ENCODE data around the gene CCDC85A. TPM values are rescaled to one million over a fixed set of nuclear protein-coding genes. Genes with fewer than 3 reads are reported as not detected.
"Not testable (repeated sequence)": the region's sequence is repeated elsewhere in the genome, so short reads cannot be mapped to it uniquely, and the experiment has no call there.

Gene CCDC85A
- polyA plus RNA-seq, 1 experiment, result 4.2 TPM

DNA sequence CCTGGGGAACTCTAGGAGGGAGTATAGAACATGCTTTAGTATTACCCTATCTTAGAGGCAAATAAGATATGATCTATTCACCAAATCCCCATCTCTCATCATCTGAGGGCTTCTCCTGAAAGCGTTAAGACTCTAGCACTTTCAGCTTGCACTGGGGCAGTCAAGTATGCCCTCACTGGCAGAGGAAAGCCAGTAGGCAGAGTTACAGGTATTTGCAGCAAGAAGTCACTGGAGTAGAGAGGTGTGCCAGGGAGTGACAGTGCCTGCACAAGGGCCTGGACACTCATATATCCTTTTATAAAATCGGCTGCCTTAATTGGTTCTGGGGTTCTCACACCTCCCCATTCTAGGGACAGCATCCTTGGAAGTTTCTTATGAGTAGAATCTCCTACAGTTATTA, 31.9 kb upstream of the CCDC85A start:
- CTCF ChIA-PET, result no interaction called here
- Histone ChIP-seq H3K4me3 (ENCODE audit: low read depth, low read length) (no peak overlapping the region), H3K36me3 (ENCODE audit: control insufficient read depth, insufficient read depth, low read length) (no peaks in the 10 kb centered on the region), H3K27me3 (ENCODE audit: control insufficient read depth, insufficient read depth, low read length) (no peaks in the 10 kb centered on the region; the same call in none of the 2 replicates)
- no peak for DNase-seq (ENCODE audit: low read depth)
- POLR2A ChIA-PET, result no interaction called here
- TF ChIP-seq, protein P1, sequence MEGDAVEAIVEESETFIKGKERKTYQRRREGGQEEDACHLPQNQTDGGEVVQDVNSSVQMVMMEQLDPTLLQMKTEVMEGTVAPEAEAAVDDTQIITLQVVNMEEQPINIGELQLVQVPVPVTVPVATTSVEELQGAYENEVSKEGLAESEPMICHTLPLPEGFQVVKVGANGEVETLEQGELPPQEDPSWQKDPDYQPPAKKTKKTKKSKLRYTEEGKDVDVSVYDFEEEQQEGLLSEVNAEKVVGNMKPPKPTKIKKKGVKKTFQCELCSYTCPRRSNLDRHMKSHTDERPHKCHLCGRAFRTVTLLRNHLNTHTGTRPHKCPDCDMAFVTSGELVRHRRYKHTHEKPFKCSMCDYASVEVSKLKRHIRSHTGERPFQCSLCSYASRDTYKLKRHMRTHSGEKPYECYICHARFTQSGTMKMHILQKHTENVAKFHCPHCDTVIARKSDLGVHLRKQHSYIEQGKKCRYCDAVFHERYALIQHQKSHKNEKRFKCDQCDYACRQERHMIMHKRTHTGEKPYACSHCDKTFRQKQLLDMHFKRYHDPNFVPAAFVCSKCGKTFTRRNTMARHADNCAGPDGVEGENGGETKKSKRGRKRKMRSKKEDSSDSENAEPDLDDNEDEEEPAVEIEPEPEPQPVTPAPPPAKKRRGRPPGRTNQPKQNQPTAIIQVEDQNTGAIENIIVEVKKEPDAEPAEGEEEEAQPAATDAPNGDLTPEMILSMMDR (IDR thresholded peaks at IDR 0.05; ENCODE audit: insufficient read depth, low read depth, low read length), result no peak

- TF ChIP-seq, protein P1 (IDR thresholded peaks at IDR 0.05; ENCODE audit: insufficient read depth, low read depth, low read length), result no peak
- Histone ChIP-seq H3K4me3 (ENCODE audit: low read depth, low read length) (no peak overlapping the region), H3K27me3 (ENCODE audit: control insufficient read depth, insufficient read depth, low read length) (no peaks in the 10 kb centered on the region), H3K36me3 (ENCODE audit: control insufficient read depth, insufficient read depth, low read length) (no peaks in the 10 kb centered on the region)
- POLR2A ChIA-PET, result no interaction called here
- CTCF ChIA-PET, result interaction anchor here (0.7 kb wide), 1 partner anchor 484 kb away, joined by 3 read pairs; no protein-coding TSS in a partner anchor
- DNase-seq (ENCODE audit: low read depth), result no peak
Observed at GRCh38 chr2:56155188-56155587, 28.6 kb upstream of the CCDC85A start.

DNA sequence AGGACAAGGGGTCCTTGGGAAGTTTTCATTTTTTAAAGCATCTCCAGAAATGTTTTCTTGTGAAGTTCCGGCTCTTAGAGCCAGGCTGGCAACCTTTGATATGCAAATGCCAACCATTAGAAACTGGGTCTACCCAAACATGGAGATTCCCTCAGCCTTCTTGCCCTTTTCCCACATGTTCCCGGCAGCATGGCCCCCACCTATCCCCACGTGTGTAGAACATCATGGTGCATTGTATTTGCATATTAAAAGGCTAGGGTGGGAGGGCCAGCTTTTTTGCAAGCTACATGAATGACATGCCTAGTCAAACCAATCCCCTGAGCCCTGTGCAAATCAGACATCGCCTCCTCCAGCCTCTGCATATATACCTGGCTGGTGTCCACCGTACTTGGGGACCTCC, 23.9 kb upstream of the CCDC85A start:
- CTCF ChIA-PET, result not testable (repeated sequence)

DNA sequence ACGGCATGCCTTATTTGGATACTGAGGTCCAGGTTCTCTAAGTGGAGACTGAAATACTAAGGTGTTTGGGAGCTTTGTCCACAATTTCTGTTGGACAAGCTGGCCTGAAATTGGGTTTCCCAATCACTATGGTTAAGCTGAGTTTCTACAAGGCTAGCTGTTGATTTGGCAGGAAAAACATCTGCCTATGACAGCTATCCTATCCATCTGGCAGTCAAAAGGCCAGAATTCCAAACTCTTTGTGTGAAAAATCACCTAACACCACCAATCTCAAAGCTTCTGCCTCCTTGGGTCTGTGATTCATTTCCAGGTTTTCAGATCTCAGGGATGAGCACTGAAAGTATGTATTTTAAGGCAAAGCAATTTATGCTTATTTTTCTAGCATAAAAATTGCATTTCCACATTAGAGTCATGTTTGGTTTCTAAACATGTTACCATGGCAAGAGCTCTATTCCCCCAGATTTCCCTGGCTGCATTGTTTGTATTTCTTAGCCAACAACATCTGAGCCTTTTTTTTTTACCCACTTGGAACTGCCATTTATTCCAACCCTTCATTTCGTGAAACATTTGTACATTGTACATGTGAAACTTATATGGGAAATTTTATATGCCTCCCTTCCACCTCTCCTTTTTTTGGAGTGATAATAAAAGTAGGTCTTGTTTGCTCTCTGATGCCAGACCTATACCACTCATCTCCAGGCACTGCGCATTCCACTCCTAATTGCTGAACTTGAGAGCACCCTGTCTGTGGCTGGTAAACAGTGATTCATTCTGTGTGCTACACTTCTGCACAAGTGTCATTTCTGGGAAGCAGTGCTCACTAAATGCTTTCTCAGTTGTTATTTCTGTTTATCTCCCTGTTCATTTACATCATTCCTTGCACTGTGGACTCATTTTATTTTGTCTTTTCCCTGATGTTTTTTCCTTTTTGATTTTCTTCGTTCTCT, 15.9 kb upstream of the CCDC85A start:
- Histone ChIP-seq H3K4me3 (ENCODE audit: low read depth, low read length) (no peak overlapping the region), H3K27me3 (ENCODE audit: control insufficient read depth, insufficient read depth, low read length) (no peaks in the 10 kb centered on the region), H3K36me3 (ENCODE audit: control insufficient read depth, insufficient read depth, low read length) (no peaks in the 10 kb centered on the region)
- peak; percentile 15 for DNase-seq (ENCODE audit: low read depth)
- CTCF ChIA-PET, result interaction anchor here (0.8 to 1.0 kb wide), 3 partner anchors 10 to 16 kb away, joined by 3 to 4 read pairs (median 3); partner anchors contain the start of gene CCDC85A
- POLR2A ChIA-PET, result interaction anchor here (0.6 kb wide), 1 partner anchor 19 kb away, joined by 3 read pairs; no protein-coding TSS in a partner anchor
- TF ChIP-seq, protein P1 (IDR thresholded peaks at IDR 0.05; ENCODE audit: insufficient read depth, low read depth, low read length), result no peak

More for the DNA sequence above, 23.9 kb upstream of the CCDC85A start:
- POLR2A ChIA-PET; H3K27me3 ChIP-seq (ENCODE audit: control insufficient read depth, insufficient read depth, low read length); H3K36me3 ChIP-seq (ENCODE audit: control insufficient read depth, insufficient read depth, low read length); DNase-seq (ENCODE audit: low read depth); H3K4me3 ChIP-seq (ENCODE audit: low read depth, low read length): not testable (repeated sequence)

- TF ChIP-seq, protein P1 (IDR thresholded peaks at IDR 0.05; ENCODE audit: insufficient read depth, low read depth, low read length), result no peak
- CTCF ChIA-PET, result interaction anchor here (1.5 kb wide), 1 partner anchor 14 kb away, joined by 3 read pairs; no protein-coding TSS in a partner anchor
- POLR2A ChIA-PET, result no interaction called here
- Histone ChIP-seq H3K36me3 (ENCODE audit: control insufficient read depth, insufficient read depth, low read length) (no peaks in the 10 kb centered on the region), H3K27me3 (ENCODE audit: control insufficient read depth, insufficient read depth, low read length) (no peaks in the 10 kb centered on the region), H3K4me3 (ENCODE audit: low read depth, low read length) (no peak overlapping the region)
- DNase-seq (ENCODE audit: low read depth), result no peak
Observed at GRCh38 chr2:56169521-56169920, 14.3 kb upstream of the CCDC85A start.

All from BJ (cell line).